GM23338 (cell line): Measurements from ENCODE around the gene PCBP3. TPM values are rescaled to one million over a fixed set of nuclear protein-coding genes. Genes with fewer than 3 reads are reported as not detected.

Experiments
- ATAC-seq: fragments of 200-7000 bp; cut with Tn5 transposase; 3 replicates; pipeline ENCODE4 v1.9.1; 2020
- DNase-seq: peaks from one replicate; pipeline ENCODE4 v3.0.0-alpha.2; 2015; ENCODE audit warnings: low spot score
- H2AFZ ChIP-seq: fragments of 200-600 bp; sonication (generic); 2 replicates; pipeline ENCODE4 v1.8.0; 2016; ENCODE audit warnings: antibody characterized with exemption, mild to moderate bottlenecking, moderate library complexity
- H3F3A ChIP-seq: fragments of 200-600 bp; sonication (generic); replicated peaks from 2 replicates; pipeline ENCODE4 v1.8.0; 2017; ENCODE audit warnings: antibody characterized with exemption, mixed run types, low read depth
- H3K27ac ChIP-seq: fragments of 200-600 bp; sonication (generic); 2 replicates; pipeline ENCODE4 v1.6.1; 2016; ENCODE audit warnings: low read depth
- H3K27me3 ChIP-seq: fragments of 200-600 bp; sonication (generic); 2 replicates; pipeline ENCODE4 v1.8.0; 2016; ENCODE audit warnings: mild to moderate bottlenecking, mixed run types, moderate library complexity; ENCODE audit not compliant: insufficient read depth
- H3K36me3 ChIP-seq: fragments of 200-600 bp; sonication (generic); 2 replicates; pipeline ENCODE4 v1.8.0; 2016; ENCODE audit warnings: mild to moderate bottlenecking; ENCODE audit not compliant: insufficient read depth
- H3K4me1 ChIP-seq: fragments of 200-600 bp; sonication (generic); 2 replicates; pipeline ENCODE4 v1.8.0; 2016; ENCODE audit warnings: mild to moderate bottlenecking, moderate library complexity; ENCODE audit not compliant: insufficient read depth
- H3K4me2 ChIP-seq: fragments of 200-600 bp; sonication (generic); 2 replicates; pipeline ENCODE4 v1.7.1; 2017; ENCODE audit warnings: mixed run types
- H3K4me3 ChIP-seq: fragments of 200-600 bp; sonication (generic); 2 replicates; pipeline ENCODE4 v1.6.1; 2016; ENCODE audit warnings: mixed run types
- H3K79me2 ChIP-seq: fragments of 200-600 bp; sonication (generic); replicated peaks from 2 replicates; pipeline ENCODE4 v1.8.0; 2017; ENCODE audit warnings: mild to moderate bottlenecking; ENCODE audit not compliant: insufficient read depth
- H3K9me2 ChIP-seq: fragments of 200-600 bp; sonication (generic); 2 replicates; pipeline ENCODE4 v1.8.0; 2017; ENCODE audit not compliant: insufficient read depth
- H4K20me1 ChIP-seq: fragments of 200-600 bp; sonication (generic); replicated peaks from 2 replicates; pipeline ENCODE4 v1.8.0; 2017; ENCODE audit warnings: mild to moderate bottlenecking; ENCODE audit not compliant: insufficient read depth
- H3K27ac Mint-ChIP-seq: 2 replicates; pipeline ENCODE4 v1.8.0; 2020; ENCODE audit warnings: inconsistent platforms, mild to moderate bottlenecking, moderate library complexity, mixed read lengths
- H3K27me3 Mint-ChIP-seq: 3 replicates; pipeline ENCODE4 v1.8.0; 2022; ENCODE audit warnings: low read depth, mild to moderate bottlenecking, moderate library complexity, mixed read lengths, inconsistent platforms; ENCODE audit not compliant: insufficient read depth, poor library complexity
- H3K36me3 Mint-ChIP-seq: 3 replicates; pipeline ENCODE4 v1.8.0; 2021; ENCODE audit warnings: low read depth, mild to moderate bottlenecking, inconsistent platforms, moderate library complexity, mixed read lengths
- H3K4me1 Mint-ChIP-seq: 3 replicates; pipeline ENCODE4 v1.8.0; 2020; ENCODE audit warnings: mild to moderate bottlenecking, inconsistent platforms, mixed read lengths
- H3K4me3 Mint-ChIP-seq: 3 replicates; pipeline ENCODE4 v1.8.0; 2021; ENCODE audit warnings: moderate library complexity, mild to moderate bottlenecking, inconsistent platforms, mixed read lengths
- H3K9me3 Mint-ChIP-seq: 3 replicates; pipeline ENCODE4 v1.8.0; 2020; ENCODE audit warnings: moderate library complexity, mild to moderate bottlenecking, inconsistent platforms, mixed read lengths
- CREB1 ChIP-seq: fragments of 250-450 bp; sonication (Bioruptor Pico); IDR thresholded peaks from 2 replicates; pipeline ENCODE4 v1.5.0; 2020; ENCODE audit warnings: low read depth, mild to moderate bottlenecking, moderate library complexity
- STAT1 ChIP-seq: IDR thresholded peaks from one replicate; pipeline ENCODE4 v1.6.1; 2016; ENCODE audit warnings: antibody characterized with exemption; ENCODE audit not compliant: unreplicated experiment
- ZNF114 ChIP-seq: fragments of 250-450 bp; sonication (Bioruptor Pico); IDR thresholded peaks from 2 replicates; pipeline ENCODE4 v1.5.0; 2020; ENCODE audit warnings: mild to moderate bottlenecking, moderate library complexity
- ZNF331 ChIP-seq: fragments of 250-450 bp; sonication (Bioruptor Pico); IDR thresholded peaks from 2 replicates; pipeline ENCODE4 v1.5.0; 2020; ENCODE audit warnings: low read depth, mild to moderate bottlenecking, moderate library complexity
- polyA plus RNA-seq: library from polyadenylated mRNA; unstranded; fragments of >200 nt; fragmentation: Nextera tagmentation; extraction: Ambion mirVana; gene quantifications from 2 replicates; pipeline ENCODE4 v1.2.1, GENCODE V29; 2016
- total RNA-seq: library from RNA; depleted of rRNA; stranded (reverse); fragments of >200 nt; shearing (Covaris generic); gene quantifications from 2 replicates; pipeline ENCODE4 v1.2.3, GENCODE V29; 2014
- TF ChIP-seq, protein P1 (sequence below): fragments of 250-450 bp; sonication (Bioruptor Pico); IDR thresholded peaks from 2 replicates; pipeline ENCODE4 v1.5.0; 2020; ENCODE audit warnings: mild to moderate bottlenecking, moderate library complexity

Gene PCBP3
- total and polyA plus RNA-seq, 2 experiments from 2014 or later = 7.1 to 9.1 TPM

DNA sequence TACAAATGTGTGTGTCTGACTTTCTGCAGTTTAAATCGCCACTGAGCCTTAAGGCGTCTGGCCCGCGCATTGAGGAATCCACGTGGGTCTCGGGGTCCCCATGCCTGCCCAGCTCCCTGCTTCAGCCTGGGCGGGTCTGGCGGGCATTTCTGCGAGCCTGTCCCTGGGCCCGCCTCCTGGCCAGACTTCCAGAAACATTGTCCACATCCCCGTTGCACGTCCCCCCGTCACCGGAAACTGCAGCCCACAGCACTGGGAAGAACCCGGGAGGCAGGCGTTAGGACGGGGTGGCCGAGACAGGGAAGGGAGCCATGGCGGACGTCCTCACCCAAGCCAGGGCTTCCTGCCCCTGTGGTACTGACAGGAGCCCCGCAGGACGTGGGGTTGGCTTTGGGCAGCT is 225.0 kb downstream of the PCBP3 start (continued):
- TF ChIP-seq, protein P1, sequence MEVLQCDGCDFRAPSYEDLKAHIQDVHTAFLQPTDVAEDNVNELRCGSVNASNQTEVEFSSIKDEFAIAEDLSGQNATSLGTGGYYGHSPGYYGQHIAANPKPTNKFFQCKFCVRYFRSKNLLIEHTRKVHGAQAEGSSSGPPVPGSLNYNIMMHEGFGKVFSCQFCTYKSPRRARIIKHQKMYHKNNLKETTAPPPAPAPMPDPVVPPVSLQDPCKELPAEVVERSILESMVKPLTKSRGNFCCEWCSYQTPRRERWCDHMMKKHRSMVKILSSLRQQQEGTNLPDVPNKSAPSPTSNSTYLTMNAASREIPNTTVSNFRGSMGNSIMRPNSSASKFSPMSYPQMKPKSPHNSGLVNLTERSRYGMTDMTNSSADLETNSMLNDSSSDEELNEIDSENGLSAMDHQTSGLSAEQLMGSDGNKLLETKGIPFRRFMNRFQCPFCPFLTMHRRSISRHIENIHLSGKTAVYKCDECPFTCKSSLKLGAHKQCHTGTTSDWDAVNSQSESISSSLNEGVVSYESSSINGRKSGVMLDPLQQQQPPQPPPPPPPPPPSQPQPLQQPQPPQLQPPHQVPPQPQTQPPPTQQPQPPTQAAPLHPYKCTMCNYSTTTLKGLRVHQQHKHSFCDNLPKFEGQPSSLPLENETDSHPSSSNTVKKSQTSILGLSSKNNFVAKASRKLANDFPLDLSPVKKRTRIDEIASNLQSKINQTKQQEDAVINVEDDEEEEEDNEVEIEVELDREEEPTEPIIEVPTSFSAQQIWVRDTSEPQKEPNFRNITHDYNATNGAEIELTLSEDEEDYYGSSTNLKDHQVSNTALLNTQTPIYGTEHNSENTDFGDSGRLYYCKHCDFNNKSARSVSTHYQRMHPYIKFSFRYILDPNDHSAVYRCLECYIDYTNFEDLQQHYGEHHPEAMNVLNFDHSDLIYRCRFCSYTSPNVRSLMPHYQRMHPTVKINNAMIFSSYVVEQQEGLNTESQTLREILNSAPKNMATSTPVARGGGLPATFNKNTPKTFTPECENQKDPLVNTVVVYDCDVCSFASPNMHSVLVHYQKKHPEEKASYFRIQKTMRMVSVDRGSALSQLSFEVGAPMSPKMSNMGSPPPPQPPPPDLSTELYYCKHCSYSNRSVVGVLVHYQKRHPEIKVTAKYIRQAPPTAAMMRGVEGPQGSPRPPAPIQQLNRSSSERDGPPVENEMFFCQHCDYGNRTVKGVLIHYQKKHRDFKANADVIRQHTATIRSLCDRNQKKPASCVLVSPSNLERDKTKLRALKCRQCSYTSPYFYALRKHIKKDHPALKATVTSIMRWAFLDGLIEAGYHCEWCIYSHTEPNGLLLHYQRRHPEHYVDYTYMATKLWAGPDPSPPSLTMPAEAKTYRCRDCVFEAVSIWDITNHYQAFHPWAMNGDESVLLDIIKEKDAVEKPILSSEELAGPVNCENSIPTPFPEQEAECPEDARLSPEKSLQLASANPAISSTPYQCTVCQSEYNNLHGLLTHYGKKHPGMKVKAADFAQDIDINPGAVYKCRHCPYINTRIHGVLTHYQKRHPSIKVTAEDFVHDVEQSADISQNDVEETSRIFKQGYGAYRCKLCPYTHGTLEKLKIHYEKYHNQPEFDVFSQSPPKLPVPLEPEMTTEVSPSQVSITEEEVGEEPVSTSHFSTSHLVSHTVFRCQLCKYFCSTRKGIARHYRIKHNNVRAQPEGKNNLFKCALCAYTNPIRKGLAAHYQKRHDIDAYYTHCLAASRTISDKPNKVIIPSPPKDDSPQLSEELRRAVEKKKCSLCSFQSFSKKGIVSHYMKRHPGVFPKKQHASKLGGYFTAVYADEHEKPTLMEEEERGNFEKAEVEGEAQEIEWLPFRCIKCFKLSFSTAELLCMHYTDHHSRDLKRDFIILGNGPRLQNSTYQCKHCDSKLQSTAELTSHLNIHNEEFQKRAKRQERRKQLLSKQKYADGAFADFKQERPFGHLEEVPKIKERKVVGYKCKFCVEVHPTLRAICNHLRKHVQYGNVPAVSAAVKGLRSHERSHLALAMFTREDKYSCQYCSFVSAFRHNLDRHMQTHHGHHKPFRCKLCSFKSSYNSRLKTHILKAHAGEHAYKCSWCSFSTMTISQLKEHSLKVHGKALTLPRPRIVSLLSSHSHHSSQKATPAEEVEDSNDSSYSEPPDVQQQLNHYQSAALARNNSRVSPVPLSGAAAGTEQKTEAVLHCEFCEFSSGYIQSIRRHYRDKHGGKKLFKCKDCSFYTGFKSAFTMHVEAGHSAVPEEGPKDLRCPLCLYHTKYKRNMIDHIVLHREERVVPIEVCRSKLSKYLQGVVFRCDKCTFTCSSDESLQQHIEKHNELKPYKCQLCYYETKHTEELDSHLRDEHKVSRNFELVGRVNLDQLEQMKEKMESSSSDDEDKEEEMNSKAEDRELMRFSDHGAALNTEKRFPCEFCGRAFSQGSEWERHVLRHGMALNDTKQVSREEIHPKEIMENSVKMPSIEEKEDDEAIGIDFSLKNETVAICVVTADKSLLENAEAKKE (CRISPR knock-in tag) = no peak
- no peak for TF ChIP-seq ZNF114 (CRISPR knock-in tag)
- no peak for TF ChIP-seq CREB1

DNA sequence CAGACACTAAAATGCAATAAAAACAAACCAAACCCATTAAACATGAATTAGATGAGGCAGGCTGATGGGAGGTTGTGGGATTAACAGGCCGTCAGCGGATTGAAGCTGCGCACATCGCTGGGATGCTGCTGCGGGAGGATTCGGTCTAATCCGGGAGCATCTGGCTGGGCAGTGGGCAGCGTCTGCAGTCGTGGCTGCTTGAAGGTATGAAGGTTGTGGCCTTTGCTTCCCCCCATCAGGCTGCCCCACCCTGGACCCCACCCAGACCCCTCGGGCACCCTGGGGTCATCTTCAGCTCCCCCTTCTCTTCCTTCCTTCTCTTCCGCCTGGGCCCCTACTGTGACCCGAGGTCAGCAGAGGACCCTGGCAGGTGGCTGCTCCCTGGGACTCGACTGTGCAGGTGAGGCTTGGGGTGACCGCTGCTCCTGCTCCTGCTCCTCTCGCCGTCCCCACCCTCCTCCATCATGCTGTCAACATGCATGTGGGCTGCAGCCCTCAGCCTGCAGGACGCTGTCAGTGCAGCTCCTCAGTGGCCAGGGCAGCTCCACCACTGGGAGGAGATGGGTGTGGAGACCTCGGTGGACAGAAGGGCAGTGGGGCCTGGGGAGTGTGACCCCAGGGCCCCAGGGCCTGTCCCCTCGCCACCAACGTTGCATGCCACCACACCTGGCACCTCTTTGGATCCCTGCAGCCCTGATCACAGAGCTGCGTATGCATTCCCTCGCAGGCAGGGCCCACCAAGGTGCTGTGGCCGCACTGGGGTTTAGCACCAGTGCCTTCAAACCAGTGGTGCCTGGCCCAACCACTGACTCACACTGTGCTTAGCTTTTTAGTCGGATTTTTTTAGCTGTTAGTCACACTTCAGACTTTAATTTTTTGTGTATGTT is 225.8 kb downstream of the PCBP3 start:
- no peak overlapping the region for H3K4me3 ChIP-seq
- Mint-ChIP-seq H3K27ac (no peak overlapping the region), H3K4me3 (no peak overlapping the region), H3K9me3 (no peaks in the 10 kb centered on the region), H3K36me3 (no peaks in the 10 kb centered on the region), H3K27me3 (peaks cover 8% of the 10 kb centered on the region), H3K4me1 (no peaks in the 10 kb centered on the region)
- no peaks in the 10 kb centered on the region for H3K4me1 ChIP-seq
- ATAC-seq = no peak
- no peak for DNase-seq
- H3K36me3 ChIP-seq = no peaks in the 10 kb centered on the region
- no peaks in the 10 kb centered on the region for H3K79me2 ChIP-seq
- H4K20me1 ChIP-seq = no peaks in the 10 kb centered on the region
- H3K27me3 ChIP-seq = no peaks in the 10 kb centered on the region
- no peak overlapping the region for H3K27ac ChIP-seq
- no peaks in the 10 kb centered on the region for H3K9me2 ChIP-seq
- H3K4me2 ChIP-seq = no peak overlapping the region
- no peak overlapping the region for H2AFZ ChIP-seq
- no peaks in the 10 kb centered on the region for H3F3A ChIP-seq
- TF ChIP-seq STAT1 = no peak
- TF ChIP-seq ZNF331 (CRISPR knock-in tag) = no peak
